Common myeloid progenitor, CD34-positive (primary cell): ENCODE data around the gene ITPR2.
"Not testable (repeated sequence)": the region's sequence is repeated elsewhere in the genome, so short reads cannot be mapped to it uniquely, and the experiment has no call there.

Experiments used
- CTCF ChIA-PET: fragments of 350-600 bp; sonication (Branson Sonifier 250); formaldehyde crosslinking; loops from one replicate; lab custom pipeline; 2021; ENCODE audit warnings: antibody characterized with exemption; lab: Charles Lee
- POLR2A ChIA-PET: fragments of 350-600 bp; sonication (Branson Sonifier 250); formaldehyde crosslinking; loops from one replicate; lab custom pipeline; 2021; ENCODE audit warnings: antibody characterized with exemption; lab: Charles Lee
- DNase-seq, 3 donors: peaks; one replicate each; pipeline versions ENCODE4 v3.0.0 to v3.0.0-alpha.2; 2013
- H3K27ac ChIP-seq, 2 experiments: 1 replicate in 1 of 2; 2 replicates in 1 of 2; pipeline ENCODE4 v1.7.0; 2013; ENCODE audit warnings: inconsistent platforms in 2 of 2, low read length in 2 of 2, mild to moderate bottlenecking in 2 of 2, low read depth in 1 of 2, moderate library complexity in 1 of 2; ENCODE audit not compliant: severe bottlenecking in 2 of 2, insufficient read depth in 1 of 2, poor library complexity in 1 of 2
- H3K27me3 ChIP-seq, 5 experiments: replicated peaks in 2 of 5; 1 replicate in 3 of 5; 2 replicates in 2 of 5; pipeline versions ENCODE4 v1.6.1 to v1.7.0; 2013; ENCODE audit warnings: low read length in 4 of 5, mild to moderate bottlenecking in 2 of 5, moderate library complexity in 2 of 5, inconsistent platforms in 1 of 5; ENCODE audit not compliant: insufficient read depth in 5 of 5, control insufficient read depth in 4 of 5
- H3K36me3 ChIP-seq, 4 experiments: 1 replicate in 2 of 4; 2 replicates in 2 of 4; pipeline versions ENCODE4 v1.6.1 to v1.7.0; 2013; ENCODE audit warnings: low read length in 3 of 4, control low read depth in 1 of 4, mild to moderate bottlenecking in 1 of 4; ENCODE audit not compliant: control insufficient read depth in 4 of 4, insufficient read depth in 4 of 4
- H3K4me1 ChIP-seq, 4 experiments: 1 replicate in 3 of 4; 2 replicates in 1 of 4; pipeline versions ENCODE4 v1.6.1 to v1.7.1; 2013; ENCODE audit warnings: low read length in 3 of 4, mild to moderate bottlenecking in 3 of 4, control low read depth in 1 of 4, inconsistent platforms in 1 of 4, moderate library complexity in 1 of 4; ENCODE audit not compliant: control insufficient read depth in 4 of 4, insufficient read depth in 4 of 4; ENCODE audit errors: control extremely low read depth in 1 of 4
- H3K4me3 ChIP-seq, 7 experiments: 1 replicate in 4 of 7; 2 replicates in 3 of 7; pipeline versions ENCODE4 v1.5.1 to v1.7.0; 2013; ENCODE audit warnings: mild to moderate bottlenecking in 7 of 7, low read length in 6 of 7, moderate library complexity in 6 of 7, inconsistent platforms in 2 of 7, low read depth in 2 of 7, control low read depth in 1 of 7; ENCODE audit not compliant: insufficient read depth in 4 of 7, control insufficient read depth in 1 of 7; ENCODE audit errors: extremely low read depth in 1 of 7
- H3K9me3 ChIP-seq, 5 experiments: 1 replicate in 4 of 5; 2 replicates in 1 of 5; pipeline versions ENCODE4 v1.6.1 to v1.7.1; 2013; ENCODE audit warnings: low read length in 4 of 5, mild to moderate bottlenecking in 2 of 5, inconsistent platforms in 1 of 5, low read depth in 1 of 5, moderate library complexity in 1 of 5; ENCODE audit not compliant: control insufficient read depth in 4 of 5, insufficient read depth in 2 of 5; ENCODE audit errors: control extremely low read depth in 1 of 5
- whole genome bisulfite sequencing: methylation state at CpG from one replicate; pipeline ENCODE4 v1.1.5; 2013; ENCODE audit not compliant: insufficient coverage; 5-methylcytosine and 5-hydroxymethylcytosine counted together

Gene ITPR2

GRCh38 chr12:26760657-26761293 lies 72.2 kb downstream of the ITPR2 start:
- peaks cover 0 to 15% (median under 1%) of the 10 kb centered on the region in 4 experiments for H3K36me3 ChIP-seq
- WGBS: 100% methylated on average over 1 of the region's 3 CpGs
- POLR2A ChIA-PET: no interaction called here

GRCh38 chr12:26755362-26755761 lies 77.6 kb downstream of the ITPR2 start:
- H3K4me3 ChIP-seq, H3K36me3 ChIP-seq, POLR2A ChIA-PET, H3K27me3 ChIP-seq, H3K27ac ChIP-seq: not testable (repeated sequence)
- DNase-seq: peak in 1 of 3 donors; percentile 52
- CTCF ChIA-PET: interaction anchor here (1.3 kb wide), 1 partner anchor 10 kb away, joined by 3 read pairs; no protein-coding TSS in a partner anchor
- peaks cover 4 to 11% (median 8%) of the 10 kb centered on the region in 4 experiments for H3K4me1 ChIP-seq
- 100% methylated on average over 3 of the region's 3 CpGs for WGBS
- peaks cover 4 to 55% (median 12%) of the 10 kb centered on the region in 5 experiments for H3K9me3 ChIP-seq

More at GRCh38 chr12:26760657-26761293, 72.2 kb downstream of the ITPR2 start:
- H3K4me1 ChIP-seq: no peaks in the 10 kb centered on the region
- no peaks in the 10 kb centered on the region for H3K27me3 ChIP-seq
- no peak overlapping the region for H3K27ac ChIP-seq
- H3K4me3 ChIP-seq: no peak overlapping the region
- CTCF ChIA-PET: no interaction called here
- no peak for DNase-seq
- peaks cover 6 to 60% (median 20%) of the 10 kb centered on the region in 5 experiments for H3K9me3 ChIP-seq

GRCh38 chr12:26754148-26754547 lies 78.8 kb downstream of the ITPR2 start:
- H3K4me3 ChIP-seq: no peak overlapping the region
- DNase-seq: no peak
- 92% methylated on average over 1 of the region's 3 CpGs for WGBS
- peaks cover 0 to 43% (median 11%) of the 10 kb centered on the region in 5 experiments for H3K9me3 ChIP-seq
- POLR2A ChIA-PET: interaction anchor here (0.6 kb wide), 1 partner anchor 87 kb away, joined by 3 read pairs; no protein-coding TSS in a partner anchor
- no peaks in the 10 kb centered on the region for H3K27me3 ChIP-seq
- CTCF ChIA-PET: no interaction called here
- peaks cover 9 to 23% (median 16%) of the 10 kb centered on the region in 4 experiments for H3K4me1 ChIP-seq
- H3K27ac ChIP-seq: no peak overlapping the region
- H3K36me3 ChIP-seq: peaks cover 0 to 7% (median 4%) of the 10 kb centered on the region in 4 experiments

DNA sequence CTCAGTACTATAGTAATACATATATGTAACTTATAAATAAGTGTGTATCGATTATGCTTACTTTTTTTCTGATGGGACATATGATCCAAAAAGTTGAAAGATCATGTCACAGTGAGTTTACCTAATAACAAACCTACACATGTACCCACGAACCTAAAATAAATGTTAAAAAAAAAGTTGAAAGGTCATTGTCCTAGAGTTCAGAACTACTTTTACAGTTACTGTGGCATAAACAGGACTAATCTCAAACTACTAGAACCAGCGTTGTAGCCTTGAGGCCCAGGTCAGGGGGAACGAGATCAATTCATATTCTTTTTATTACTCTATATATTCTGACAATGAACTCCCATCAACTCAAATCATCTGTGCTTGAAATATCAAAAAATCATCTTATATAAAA lies 81.8 kb downstream of the ITPR2 start:
- H3K9me3 ChIP-seq: peaks cover 0 to 26% (median 7%) of the 10 kb centered on the region in 5 experiments
- DNase-seq: no peak
- H3K4me3 ChIP-seq: peak overlapping the region in 3 of 7 experiments; percentile 26 to 70 (median 31)
- H3K36me3 ChIP-seq: peaks cover 0 to 6% (median under 1%) of the 10 kb centered on the region in 4 experiments
- H3K27me3 ChIP-seq: no peaks in the 10 kb centered on the region
- ChIA-PET CTCF (no interaction called here), POLR2A (no interaction called here)
- whole genome bisulfite sequencing: 88% methylated on average over 2 of the region's 4 CpGs
- peaks cover 15 to 41% (median 25%) of the 10 kb centered on the region in 4 experiments for H3K4me1 ChIP-seq
- peak overlapping the region in 1 of 2 experiments; percentile 53 for H3K27ac ChIP-seq

DNA sequence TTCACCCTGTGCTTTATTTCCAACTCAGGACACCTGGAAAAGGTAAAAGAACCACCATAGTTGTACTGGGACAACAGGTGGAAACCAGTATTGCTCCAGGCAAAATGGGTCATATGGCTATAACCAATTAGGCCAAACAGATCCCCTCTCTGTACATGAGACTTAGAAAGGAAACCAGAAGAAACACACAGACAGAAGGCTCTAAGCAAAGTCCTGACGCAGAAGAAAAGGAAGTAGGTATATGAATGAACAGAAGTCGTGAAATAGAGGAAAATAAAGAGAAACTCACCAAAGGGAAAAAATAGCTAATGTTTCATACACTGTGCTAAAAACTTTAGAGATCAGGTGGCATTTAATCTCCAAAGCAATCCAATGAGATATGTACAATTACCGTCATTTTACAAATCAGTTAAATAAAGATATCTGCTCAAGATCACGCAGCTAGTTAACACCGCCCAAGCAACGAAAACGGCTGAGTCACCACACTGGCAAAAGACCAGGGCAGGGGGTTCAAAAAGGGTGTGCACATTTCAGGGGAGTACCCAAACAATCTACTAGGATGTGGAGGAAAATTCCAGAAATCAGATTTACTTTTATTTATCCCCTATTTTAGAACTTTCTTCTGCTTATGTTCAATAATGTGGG lies 82.3 kb downstream of the ITPR2 start:
- CTCF ChIA-PET: no interaction called here
- POLR2A ChIA-PET: no interaction called here
- peak; percentile 29 to 82 (median 81) for DNase-seq
- H3K36me3 ChIP-seq: peaks cover 0 to 6% (median under 1%) of the 10 kb centered on the region in 4 experiments
- peaks cover 0 to 23% (median 5%) of the 10 kb centered on the region in 5 experiments for H3K9me3 ChIP-seq
- 3% methylated on average over 4 of the region's 7 CpGs for WGBS
- H3K27ac ChIP-seq: peak overlapping the region; percentile 29 to 53
- peak overlapping the region in 6 of 7 experiments; percentile 19 to 70 (median 32) for H3K4me3 ChIP-seq
- peaks cover 15 to 41% (median 25%) of the 10 kb centered on the region in 4 experiments for H3K4me1 ChIP-seq
- H3K27me3 ChIP-seq: no peaks in the 10 kb centered on the region

GRCh38 chr12:26749781-26750180 lies 83.2 kb downstream of the ITPR2 start:
- peaks cover 15 to 41% (median 25%) of the 10 kb centered on the region in 4 experiments for H3K4me1 ChIP-seq
- DNase-seq: no peak
- CTCF ChIA-PET: no interaction called here
- no peak overlapping the region for H3K27ac ChIP-seq
- peaks cover 0 to 6% (median under 1%) of the 10 kb centered on the region in 4 experiments for H3K36me3 ChIP-seq
- peaks cover 0 to 14% (median 2%) of the 10 kb centered on the region in 5 experiments for H3K9me3 ChIP-seq
- no peak overlapping the region for H3K4me3 ChIP-seq
- no peaks in the 10 kb centered on the region for H3K27me3 ChIP-seq
- POLR2A ChIA-PET: no interaction called here
